HG03060 (cell line): ENCODE data around the gene MAP3K20.

Experiments used
- ATAC-seq: cut with Tn5 transposase; IDR thresholded peaks from one replicate; pipeline ENCODE4 v1.9.1; 2021; ENCODE audit warnings: low read depth, moderate number of reproducible peaks; ENCODE audit not compliant: unreplicated experiment

The MAP3K20 gene

GRCh38 chr2:173049831-173050230, 25.8 kb upstream of the MAP3K20 start:
- no peak for ATAC-seq

- no peak for ATAC-seq
Observed at GRCh38 chr2:173050684-173051083, 25.0 kb upstream of the MAP3K20 start.

- no peak for ATAC-seq
Observed at GRCh38 chr2:173051463-173052215, 24.0 kb upstream of the MAP3K20 start.

GRCh38 chr2:173053043-173053699, 22.5 kb upstream of the MAP3K20 start:
- ATAC-seq = no peak

- ATAC-seq = no peak
Observed at GRCh38 chr2:173054466-173054865, 21.2 kb upstream of the MAP3K20 start.

- ATAC-seq = no peak
Observed at GRCh38 chr2:173056705-173057364, 18.8 kb upstream of the MAP3K20 start.

GRCh38 chr2:173058097-173058496, 17.5 kb upstream of the MAP3K20 start:
- no peak for ATAC-seq

- no peak for ATAC-seq
Observed at GRCh38 chr2:173058673-173059072, 17.0 kb upstream of the MAP3K20 start.

GRCh38 chr2:173059292-173059691, 16.4 kb upstream of the MAP3K20 start:
- ATAC-seq = no peak

- no peak for ATAC-seq
Observed at GRCh38 chr2:173059971-173060461, 15.6 kb upstream of the MAP3K20 start.

- no peak for ATAC-seq
Observed at GRCh38 chr2:173062801-173063200, 12.8 kb upstream of the MAP3K20 start.

GRCh38 chr2:173064151-173064805, 11.4 kb upstream of the MAP3K20 start:
- no peak for ATAC-seq

- ATAC-seq = no peak
Observed at GRCh38 chr2:173066887-173067676, 8.6 kb upstream of the MAP3K20 start.

GRCh38 chr2:173075056-173075780, 428 bp upstream of the MAP3K20 start:
- no peak for ATAC-seq

GRCh38 chr2:173076581-173077345, 1.1 kb downstream of the MAP3K20 start:
- no peak for ATAC-seq

- no peak for ATAC-seq
Observed at GRCh38 chr2:173077506-173078177, 2.0 kb downstream of the MAP3K20 start.

GRCh38 chr2:173079141-173079540, 3.5 kb downstream of the MAP3K20 start:
- ATAC-seq = no peak
